HepG2 (cell line): ENCODE results near the gene ZFYVE27. TPM values are rescaled to one million over a fixed set of nuclear protein-coding genes. Genes with fewer than 3 reads are reported as not detected.

ENCODE experiments used
- ATAC-seq: fragments of 200-7000 bp; cut with Tn5 transposase; 3 replicates; pipeline ENCODE4 v1.9.1; 2020; ENCODE audit warnings: mild to moderate bottlenecking, moderate library complexity
- BruUV-seq: library from RNA; stranded (reverse); fragments of 400-500 nt; replicated peaks from 2 replicates; lab custom pipeline; 2021; lab: Mats Ljungman, UMichigan
- CTCF ChIA-PET: fragments of 300-600 bp; formaldehyde crosslinking; extraction: SDS; loops from one replicate; lab custom pipeline; 2021; ENCODE audit warnings: low total read pairs, inconsistent platforms, low intra/inter-chr PET ratio; lab: Yijun Ruan, JAX
- POLR2A ChIA-PET: fragments of 350-600 bp; sonication (Branson Sonifier 250); formaldehyde crosslinking; loops from one replicate; lab custom pipeline; 2020; ENCODE audit warnings: antibody characterized with exemption, inconsistent platforms; lab: Yijun Ruan, JAX
- DNase-seq: peaks from one replicate; pipeline ENCODE4 v3.0.0-alpha.2; 2015; ENCODE audit warnings: low spot score
- FAIRE-seq: peaks from 3 replicates; lab custom pipeline; 2011; peaks lifted over from hg19 to GRCh38; lab: Jason Lieb, UNC
- H2AFZ ChIP-seq: one replicate; pipeline ENCODE4 v1.6.1; 2011; ENCODE audit warnings: low read length, inconsistent platforms
- H3K27ac ChIP-seq: fragments of 300-600 bp; 3 replicates; pipeline ENCODE4 v1.8.0; 2011; ENCODE audit warnings: mixed run types, mild to moderate bottlenecking, mixed read lengths, low read length, inconsistent platforms; ENCODE audit not compliant: insufficient read depth; ENCODE audit errors: extremely low read length
- H3K27me3 ChIP-seq, 2 experiments: fragments of 200-600 bp in 1 of 2; 2 replicates in 1 of 2; 3 replicates in 1 of 2; pipeline versions ENCODE4 v1.6.0 to v1.8.0; 2011; ENCODE audit warnings: low read length in 2 of 2, mild to moderate bottlenecking in 2 of 2, moderate library complexity in 2 of 2, inconsistent platforms in 1 of 2; ENCODE audit not compliant: insufficient read depth in 2 of 2, control insufficient read depth in 1 of 2
- H3K36me3 ChIP-seq, 2 experiments: fragments of 200-600 bp in 1 of 2; replicated peaks in 1 of 2; 2 replicates in 1 of 2; 3 replicates in 1 of 2; pipeline versions ENCODE4 v1.5.1 to v1.8.0; 2011; ENCODE audit warnings: low read length in 2 of 2, inconsistent platforms in 1 of 2; ENCODE audit not compliant: insufficient read depth in 2 of 2, control insufficient read depth in 1 of 2
- H3K4me1 ChIP-seq: 2 replicates; pipeline ENCODE4 v1.5.1; 2012; ENCODE audit warnings: low read length, inconsistent platforms; ENCODE audit not compliant: insufficient read depth
- H3K4me2 ChIP-seq: 2 replicates; pipeline ENCODE4 v1.6.0; 2011; ENCODE audit warnings: low read depth, low read length, inconsistent platforms
- H3K4me3 ChIP-seq, 3 experiments: fragments of 200-600 bp in 1 of 3; sonication (generic), shearing (Covaris generic) in 1 of 3; replicated peaks in 1 of 3; 2 replicates each; pipeline ENCODE4 v1.5.1; 2011 to 2016; ENCODE audit warnings: low read length in 3 of 3, inconsistent platforms in 2 of 3, low read depth in 2 of 3, mild to moderate bottlenecking in 2 of 3, control low read depth in 1 of 3, mixed read lengths in 1 of 3; ENCODE audit not compliant: insufficient read depth in 1 of 3
- H3K79me2 ChIP-seq: one replicate; pipeline ENCODE4 v1.6.1; 2011; ENCODE audit warnings: low read length, inconsistent platforms; ENCODE audit not compliant: insufficient read depth
- H3K9ac ChIP-seq: 2 replicates; pipeline ENCODE4 v1.6.0; 2011; ENCODE audit warnings: mild to moderate bottlenecking, low read depth, low read length, inconsistent platforms; ENCODE audit not compliant: insufficient read depth
- H3K9me3 ChIP-seq: 2 replicates; pipeline ENCODE4 v1.5.1; 2012; ENCODE audit warnings: mild to moderate bottlenecking, low read length
- H4K20me1 ChIP-seq: 2 replicates; pipeline ENCODE4 v1.6.0; 2011; ENCODE audit warnings: inconsistent platforms, mild to moderate bottlenecking, low read length, moderate library complexity; ENCODE audit not compliant: insufficient read depth
- HOXA5 ChIP-seq: sonication (generic); formaldehyde crosslinking; IDR thresholded peaks from 2 replicates; pipeline ENCODE4 v1.4.0; 2020; ENCODE audit warnings: missing genetic modification reagents
- RELA ChIP-seq: sonication (generic); formaldehyde crosslinking; IDR thresholded peaks from 2 replicates; pipeline ENCODE4 v1.4.0; 2020; ENCODE audit warnings: missing genetic modification reagents
- TOPORS ChIP-seq: sonication (generic); formaldehyde crosslinking; IDR thresholded peaks from 2 replicates; pipeline ENCODE4 v1.8.0; 2023; ENCODE audit warnings: mild to moderate bottlenecking, missing genetic modification reagents
- ZNF235 ChIP-seq: sonication (generic); formaldehyde crosslinking; IDR thresholded peaks from 2 replicates; pipeline ENCODE4 v1.8.1; 2023; ENCODE audit warnings: mild to moderate bottlenecking, missing genetic modification reagents, borderline replicate concordance
- ZNF503 ChIP-seq: sonication (generic); formaldehyde crosslinking; IDR thresholded peaks from 2 replicates; pipeline ENCODE4 v1.4.0; 2020; ENCODE audit warnings: missing genetic modification reagents
- ZNF598 ChIP-seq: sonication (generic); formaldehyde crosslinking; IDR thresholded peaks from 2 replicates; pipeline ENCODE4 v1.5.1; 2020; ENCODE audit warnings: mild to moderate bottlenecking, missing genetic modification reagents, borderline replicate concordance
- ZNF780A ChIP-seq: sonication (generic); formaldehyde crosslinking; IDR thresholded peaks from 2 replicates; pipeline ENCODE4 v1.8.0; 2022; ENCODE audit warnings: mild to moderate bottlenecking, missing genetic modification reagents, moderate library complexity
- ZNF781 ChIP-seq: sonication (generic); formaldehyde crosslinking; IDR thresholded peaks from 2 replicates; pipeline ENCODE4 v1.5.1; 2020; ENCODE audit warnings: borderline replicate concordance, mild to moderate bottlenecking, missing genetic modification reagents; ENCODE audit errors: not compliant biosample characterization
- WGBS: methylation state at CpG from one replicate; pipeline ENCODE4 v1.1.6; 2017; ENCODE audit warnings: low lambda C conversion rate; 5-methylcytosine and 5-hydroxymethylcytosine counted together
- in situ Hi-C: cut with HindIII; loops from 2 replicates; pipeline ENCODE4 v1.10.0; 2017; ENCODE audit warnings: low pct_unique_long_range_greater_than_20kb; ENCODE audit not compliant: extremely low pct_ligation_motif_present
- intact Hi-C: fragments of 100-400 bp; cut with micrococcal nuclease; formaldehyde crosslinking; loops from one replicate; pipeline ENCODE4 v1.10.0; 2022; ENCODE audit not compliant: unreplicated experiment
- polyA plus RNA-seq, 8 experiments: library from polyadenylated mRNA; depleted of rRNA in 3 of 8; stranded (reverse) in 7 of 8; unstranded in 1 of 8; fragments of >200 nt; fragmentation: Illumina TruSeq in 4 of 8; extraction: Trizol in 4 of 8; gene quantifications; 2 replicates each; pipeline versions ENCODE4 v1.2.1 to v1.2.3, GENCODE V29; 2011 to 2016; ENCODE audit warnings: low read depth in 4 of 8, missing spikeins in 1 of 8, mixed read lengths in 1 of 8; ENCODE audit not compliant: insufficient read depth in 1 of 8
- total RNA-seq, 5 experiments: library from RNA; depleted of rRNA; stranded (reverse); fragments of >200 nt; fragmentation: Illumina TruSeq; extraction: Trizol; gene quantifications; 2 replicates each; pipeline ENCODE4 v1.2.3, GENCODE V29; 2016; ENCODE audit warnings: low read depth in 1 of 5
- TF ChIP-seq, protein P1 (sequence below): sonication (generic); formaldehyde crosslinking; IDR thresholded peaks from 2 replicates; pipeline ENCODE4 v1.4.0; 2020; ENCODE audit warnings: missing genetic modification reagents
- TF ChIP-seq, protein P2 (sequence below): sonication (generic); formaldehyde crosslinking; IDR thresholded peaks from 2 replicates; pipeline ENCODE4 v1.5.0; 2020; ENCODE audit warnings: mild to moderate bottlenecking, missing genetic modification reagents, moderate library complexity

Gene ZFYVE27
- total and polyA plus RNA-seq, 2 of the 13 experiments (the other 11 are each of a cell fraction or from before 2014, with no cell fraction given), result 19.7 to 20.5 TPM

GRCh38 chr10:97785731-97786130 lies 48.8 kb downstream of the ZFYVE27 start (continued):
- TF ChIP-seq TOPORS (CRISPR knock-in tag), result no peak
- TF ChIP-seq ZNF503, result no peak
- no peak for TF ChIP-seq ZNF780A (CRISPR knock-in tag)

DNA sequence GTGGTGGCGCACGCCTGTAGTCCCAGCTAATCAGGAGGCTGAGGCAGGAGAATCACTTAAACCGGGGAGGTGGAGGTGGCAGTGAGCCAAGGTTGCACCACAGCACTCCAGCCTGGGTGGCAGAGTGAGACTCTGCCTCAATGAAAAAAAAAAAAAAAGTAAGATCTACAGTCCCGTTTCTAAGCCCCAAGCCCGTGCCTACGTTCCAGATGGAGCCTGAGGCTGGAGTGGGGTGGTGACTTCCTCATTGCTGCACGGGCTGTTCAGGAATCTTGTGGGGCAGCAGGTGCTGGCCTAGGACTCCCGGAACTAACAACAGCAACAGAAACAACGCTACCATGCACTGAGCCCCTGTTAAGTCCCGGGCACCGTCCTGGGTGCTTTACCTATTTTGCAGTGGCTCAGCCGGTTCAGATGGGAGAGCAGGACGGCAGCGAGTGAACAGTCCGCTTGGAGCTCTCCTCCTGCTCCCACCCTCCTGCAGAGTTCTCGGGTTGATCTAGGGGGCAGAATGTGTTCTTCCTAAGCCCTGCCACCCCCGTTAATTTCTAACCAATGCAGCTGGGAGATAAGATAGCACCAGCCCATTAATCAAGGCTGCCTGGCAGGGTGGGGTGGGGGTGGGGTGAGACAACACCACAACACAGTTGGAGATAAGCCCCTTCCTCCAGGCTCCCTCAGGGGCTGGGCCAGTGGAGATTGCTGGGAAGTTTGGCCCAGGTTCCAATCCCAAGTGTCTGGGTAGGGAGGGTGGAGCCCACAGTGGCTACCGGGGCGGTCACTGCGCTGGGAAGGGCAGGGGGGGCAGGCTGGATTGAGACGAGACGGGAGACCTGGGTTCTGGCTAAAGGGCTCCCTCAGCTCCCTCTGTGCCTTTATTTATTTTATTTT lies 51.9 kb downstream of the ZFYVE27 start:
- POLR2A ChIA-PET, result no interaction called here
- TF ChIP-seq ZNF235 (CRISPR knock-in tag) (no peak), HOXA5 (CRISPR knock-in tag) (0 out of 2 replicates have a peak, but pooled peaks have one; percentile 36), RELA (no peak), ZNF598 (CRISPR knock-in tag) (no peak), ZNF781 (no peak)
- TF ChIP-seq, protein P1, sequence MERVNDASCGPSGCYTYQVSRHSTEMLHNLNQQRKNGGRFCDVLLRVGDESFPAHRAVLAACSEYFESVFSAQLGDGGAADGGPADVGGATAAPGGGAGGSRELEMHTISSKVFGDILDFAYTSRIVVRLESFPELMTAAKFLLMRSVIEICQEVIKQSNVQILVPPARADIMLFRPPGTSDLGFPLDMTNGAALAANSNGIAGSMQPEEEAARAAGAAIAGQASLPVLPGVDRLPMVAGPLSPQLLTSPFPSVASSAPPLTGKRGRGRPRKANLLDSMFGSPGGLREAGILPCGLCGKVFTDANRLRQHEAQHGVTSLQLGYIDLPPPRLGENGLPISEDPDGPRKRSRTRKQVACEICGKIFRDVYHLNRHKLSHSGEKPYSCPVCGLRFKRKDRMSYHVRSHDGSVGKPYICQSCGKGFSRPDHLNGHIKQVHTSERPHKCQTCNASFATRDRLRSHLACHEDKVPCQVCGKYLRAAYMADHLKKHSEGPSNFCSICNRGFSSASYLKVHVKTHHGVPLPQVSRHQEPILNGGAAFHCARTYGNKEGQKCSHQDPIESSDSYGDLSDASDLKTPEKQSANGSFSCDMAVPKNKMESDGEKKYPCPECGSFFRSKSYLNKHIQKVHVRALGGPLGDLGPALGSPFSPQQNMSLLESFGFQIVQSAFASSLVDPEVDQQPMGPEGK (CRISPR knock-in tag), result 0 out of 2 replicates have a peak, but pooled peaks have one; percentile 29
- TF ChIP-seq, protein P2, sequence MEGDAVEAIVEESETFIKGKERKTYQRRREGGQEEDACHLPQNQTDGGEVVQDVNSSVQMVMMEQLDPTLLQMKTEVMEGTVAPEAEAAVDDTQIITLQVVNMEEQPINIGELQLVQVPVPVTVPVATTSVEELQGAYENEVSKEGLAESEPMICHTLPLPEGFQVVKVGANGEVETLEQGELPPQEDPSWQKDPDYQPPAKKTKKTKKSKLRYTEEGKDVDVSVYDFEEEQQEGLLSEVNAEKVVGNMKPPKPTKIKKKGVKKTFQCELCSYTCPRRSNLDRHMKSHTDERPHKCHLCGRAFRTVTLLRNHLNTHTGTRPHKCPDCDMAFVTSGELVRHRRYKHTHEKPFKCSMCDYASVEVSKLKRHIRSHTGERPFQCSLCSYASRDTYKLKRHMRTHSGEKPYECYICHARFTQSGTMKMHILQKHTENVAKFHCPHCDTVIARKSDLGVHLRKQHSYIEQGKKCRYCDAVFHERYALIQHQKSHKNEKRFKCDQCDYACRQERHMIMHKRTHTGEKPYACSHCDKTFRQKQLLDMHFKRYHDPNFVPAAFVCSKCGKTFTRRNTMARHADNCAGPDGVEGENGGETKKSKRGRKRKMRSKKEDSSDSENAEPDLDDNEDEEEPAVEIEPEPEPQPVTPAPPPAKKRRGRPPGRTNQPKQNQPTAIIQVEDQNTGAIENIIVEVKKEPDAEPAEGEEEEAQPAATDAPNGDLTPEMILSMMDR, result peak; percentile 22; the same call in 1 of the 2 replicates

More for the DNA sequence above, 51.9 kb downstream of the ZFYVE27 start:
- in situ Hi-C loops (no loop called here), intact Hi-C loops (loop anchor here (2.0 to 10.0 kb wide), 2 partner anchors 30 to 256 kb away; no protein-coding TSS in a partner anchor)
- 0 out of 2 replicates have a peak, but pooled peaks cover 3% of the 10 kb centered on the region for H4K20me1 ChIP-seq
- BruUV-seq, result no TSS peak
- CTCF ChIA-PET, result no interaction called here
- H2AFZ ChIP-seq, result no peak overlapping the region
- H3K4me1 ChIP-seq, result peaks cover 46% of the 10 kb centered on the region
- H3K4me2 ChIP-seq, result peak overlapping the region; percentile 75
- no peaks in the 10 kb centered on the region for H3K79me2 ChIP-seq
- H3K27me3 ChIP-seq, result peaks cover 2 to 6% of the 10 kb centered on the region in 2 experiments; a peak in 2 of 5 replicates
- ATAC-seq, result peak; percentile 74
- no peaks in the 10 kb centered on the region for H3K9me3 ChIP-seq
- no peak for FAIRE-seq
- H3K4me3 ChIP-seq, result peak overlapping the region in 1 of 3 experiments; percentile 52; a peak in 2 of 6 replicates
- DNase-seq, result peak; percentile 43
- H3K9ac ChIP-seq, result no peak overlapping the region
- 10% methylated on average over 20 of the region's 22 CpGs for WGBS
- H3K27ac ChIP-seq, result no peak overlapping the region
- no peaks in the 10 kb centered on the region for H3K36me3 ChIP-seq
